ENCODE results near the gene MED12L. TPM values are rescaled to one million over a fixed set of nuclear protein-coding genes. Genes with fewer than 3 reads are reported as not detected.

The MED12L gene
- total RNA-seq, 2 donors from 2014 or later, result 15.5 to 28.9 TPM

DNA sequence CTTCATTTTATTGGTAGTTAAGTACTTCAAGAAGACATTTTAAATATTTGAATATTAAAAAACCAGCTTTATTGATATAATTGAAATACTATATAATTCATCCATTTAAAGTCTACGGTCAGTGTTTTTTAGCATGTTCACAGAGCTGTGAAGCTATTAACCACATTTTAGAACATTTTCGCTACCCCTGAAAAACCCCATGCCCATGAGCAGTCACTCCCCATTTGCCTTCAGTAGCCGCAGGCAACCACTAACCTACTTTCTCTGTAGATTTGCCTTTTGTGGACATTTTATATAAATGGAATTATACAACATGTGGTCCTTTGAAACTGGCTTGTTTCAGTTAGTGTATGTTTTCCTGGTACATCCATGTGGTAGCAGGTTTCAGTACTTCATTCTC lies 61.8 kb downstream of the MED12L start:
- H3K9me3 Mint-ChIP-seq, result no peaks in the 10 kb centered on the region
- no peak overlapping the region for H3K27ac Mint-ChIP-seq
- WGBS, 2 experiments (ENCODE audit: insufficient coverage in 1 of 2, insufficient read length in 1 of 2), result 97% methylated on average over 3 of the region's 3 CpGs; no CpG with 5 or more reads in 1 of the 2 experiments
- no peak for DNase-seq
- H3K4me3 Mint-ChIP-seq, result no peak overlapping the region
- no peaks in the 10 kb centered on the region for H3K36me3 ChIP-seq (ENCODE audit: control insufficient read depth, insufficient read depth, low read length)
- H3K27me3 Mint-ChIP-seq (ENCODE audit: insufficient read depth), result no peaks in the 10 kb centered on the region
- no peaks in the 10 kb centered on the region for H3K9me3 ChIP-seq (ENCODE audit: control insufficient read depth, low read length)
- no peaks in the 10 kb centered on the region for H3K4me1 Mint-ChIP-seq
- H3K27ac ChIP-seq (ENCODE audit: low read depth, low read length), result no peak overlapping the region
- no peak overlapping the region for H3K9ac ChIP-seq (ENCODE audit: extremely low read depth, low read length, poor library complexity, severe bottlenecking)
- TF ChIP-seq, protein P1, sequence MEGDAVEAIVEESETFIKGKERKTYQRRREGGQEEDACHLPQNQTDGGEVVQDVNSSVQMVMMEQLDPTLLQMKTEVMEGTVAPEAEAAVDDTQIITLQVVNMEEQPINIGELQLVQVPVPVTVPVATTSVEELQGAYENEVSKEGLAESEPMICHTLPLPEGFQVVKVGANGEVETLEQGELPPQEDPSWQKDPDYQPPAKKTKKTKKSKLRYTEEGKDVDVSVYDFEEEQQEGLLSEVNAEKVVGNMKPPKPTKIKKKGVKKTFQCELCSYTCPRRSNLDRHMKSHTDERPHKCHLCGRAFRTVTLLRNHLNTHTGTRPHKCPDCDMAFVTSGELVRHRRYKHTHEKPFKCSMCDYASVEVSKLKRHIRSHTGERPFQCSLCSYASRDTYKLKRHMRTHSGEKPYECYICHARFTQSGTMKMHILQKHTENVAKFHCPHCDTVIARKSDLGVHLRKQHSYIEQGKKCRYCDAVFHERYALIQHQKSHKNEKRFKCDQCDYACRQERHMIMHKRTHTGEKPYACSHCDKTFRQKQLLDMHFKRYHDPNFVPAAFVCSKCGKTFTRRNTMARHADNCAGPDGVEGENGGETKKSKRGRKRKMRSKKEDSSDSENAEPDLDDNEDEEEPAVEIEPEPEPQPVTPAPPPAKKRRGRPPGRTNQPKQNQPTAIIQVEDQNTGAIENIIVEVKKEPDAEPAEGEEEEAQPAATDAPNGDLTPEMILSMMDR (conservative IDR thresholded peaks at IDR 0.05), result no peak
- no peaks in the 10 kb centered on the region for H3K27me3 ChIP-seq (ENCODE audit: control insufficient read depth, insufficient read depth, low read length, poor library complexity, severe bottlenecking)
- no peak overlapping the region for H3K4me3 ChIP-seq (ENCODE audit: low read length)
- H3K36me3 Mint-ChIP-seq (ENCODE audit: low read depth), result no peaks in the 10 kb centered on the region
- peaks cover 2% of the 10 kb centered on the region for H3K4me1 ChIP-seq (ENCODE audit: control insufficient read depth, insufficient read depth, low read length)

DNA sequence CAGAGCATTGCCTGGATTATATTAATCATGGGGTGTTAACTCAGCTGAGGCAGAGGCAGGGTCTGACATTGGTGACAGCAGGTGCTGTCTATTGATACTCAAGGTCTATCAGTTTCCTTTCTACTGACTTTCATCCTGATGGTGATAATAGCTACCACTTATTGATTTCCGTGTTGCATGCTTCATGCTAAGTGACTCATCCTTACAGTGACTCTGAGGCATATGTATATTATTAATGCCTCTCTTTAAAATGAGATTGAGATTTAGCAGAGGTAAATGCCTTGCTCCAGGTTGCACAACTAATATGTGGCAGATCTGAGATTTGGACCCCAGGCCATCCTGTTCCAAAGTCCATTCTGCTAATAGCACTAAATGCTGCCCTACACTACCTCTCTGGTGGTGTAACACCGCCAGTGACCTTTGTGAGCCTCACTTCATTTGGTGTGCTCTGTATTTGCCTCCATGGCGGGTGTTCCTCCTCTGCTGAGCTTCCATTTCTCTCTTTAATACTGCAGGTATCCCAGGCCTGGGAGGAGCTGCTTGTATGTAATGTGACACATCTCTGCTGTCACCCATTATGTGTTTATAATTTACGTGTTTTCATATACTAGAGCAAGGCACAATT lies 67.1 kb downstream of the MED12L start:
- H3K9me3 Mint-ChIP-seq, result no peaks in the 10 kb centered on the region
- Histone ChIP-seq H3K4me1 (ENCODE audit: control insufficient read depth, insufficient read depth, low read length) (no peaks in the 10 kb centered on the region), H3K4me3 (ENCODE audit: low read length) (no peak overlapping the region)

DNA sequence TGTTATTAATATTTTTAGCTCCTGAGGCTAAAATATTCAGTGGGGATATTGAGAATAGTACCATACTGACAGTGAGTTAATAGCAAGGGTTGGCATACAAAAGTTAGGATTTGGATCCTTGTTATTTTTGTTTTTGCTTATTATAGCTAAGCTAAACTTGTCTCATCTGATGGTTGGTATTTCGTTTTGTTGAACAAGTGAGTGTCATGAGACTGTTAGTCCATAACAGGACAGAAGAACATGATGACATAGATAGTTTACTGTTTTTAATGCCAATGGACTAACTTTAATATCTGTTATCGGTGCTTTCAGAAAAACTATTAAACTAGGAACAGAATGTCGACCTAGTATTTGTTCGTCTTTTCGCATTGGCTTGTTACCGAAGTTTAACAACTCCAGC lies 69.1 kb downstream of the MED12L start:
- Histone ChIP-seq H3K9ac (ENCODE audit: extremely low read depth, low read length, poor library complexity, severe bottlenecking) (no peak overlapping the region), H3K27ac (ENCODE audit: low read depth, low read length) (no peak overlapping the region), H3K4me3 (ENCODE audit: low read length) (no peak overlapping the region), H3K9me3 (ENCODE audit: control insufficient read depth, low read length) (no peaks in the 10 kb centered on the region), H3K4me1 (ENCODE audit: control insufficient read depth, insufficient read depth, low read length) (no peaks in the 10 kb centered on the region), H3K27me3 (ENCODE audit: control insufficient read depth, insufficient read depth, low read length, poor library complexity, severe bottlenecking) (no peaks in the 10 kb centered on the region), H3K36me3 (ENCODE audit: control insufficient read depth, insufficient read depth, low read length) (no peaks in the 10 kb centered on the region)
- Mint-ChIP-seq H3K27me3 (ENCODE audit: insufficient read depth) (no peaks in the 10 kb centered on the region), H3K4me1 (peaks cover 2% of the 10 kb centered on the region), H3K36me3 (ENCODE audit: low read depth) (peaks cover 2% of the 10 kb centered on the region), H3K4me3 (no peak overlapping the region), H3K27ac (no peak overlapping the region), H3K9me3 (no peaks in the 10 kb centered on the region)
- TF ChIP-seq, protein P1 (conservative IDR thresholded peaks at IDR 0.05), result no peak
- WGBS, 2 experiments (ENCODE audit: insufficient coverage in 1 of 2, insufficient read length in 1 of 2), result 91 to 100% methylated on average over 5 to 6 of the region's 6 CpGs
- no peak for DNase-seq

More for the DNA sequence above, 67.1 kb downstream of the MED12L start:
- no peak overlapping the region for H3K4me3 Mint-ChIP-seq
- DNase-seq, result no peak
- H3K27me3 ChIP-seq (ENCODE audit: control insufficient read depth, insufficient read depth, low read length, poor library complexity, severe bottlenecking), result no peaks in the 10 kb centered on the region
- WGBS, 2 experiments (ENCODE audit: insufficient coverage in 1 of 2, insufficient read length in 1 of 2), result 89 to 92% methylated on average over 3 to 4 of the region's 4 CpGs
- H3K9ac ChIP-seq (ENCODE audit: extremely low read depth, low read length, poor library complexity, severe bottlenecking), result no peak overlapping the region
- TF ChIP-seq, protein P1 (conservative IDR thresholded peaks at IDR 0.05), result no peak
- no peaks in the 10 kb centered on the region for H3K36me3 ChIP-seq (ENCODE audit: control insufficient read depth, insufficient read depth, low read length)
- H3K4me1 Mint-ChIP-seq, result peaks cover 2% of the 10 kb centered on the region
- no peaks in the 10 kb centered on the region for H3K9me3 ChIP-seq (ENCODE audit: control insufficient read depth, low read length)
- no peak overlapping the region for H3K27ac ChIP-seq (ENCODE audit: low read depth, low read length)
- no peak overlapping the region for H3K27ac Mint-ChIP-seq
- H3K27me3 Mint-ChIP-seq (ENCODE audit: insufficient read depth), result no peaks in the 10 kb centered on the region
- H3K36me3 Mint-ChIP-seq (ENCODE audit: low read depth), result no peaks in the 10 kb centered on the region
